GM19043 (cell line): Measurements from ENCODE around the gene KRTAP10-5.
"Not testable (repeated sequence)": the region's sequence is repeated elsewhere in the genome, so short reads cannot be mapped to it uniquely, and the experiment has no call there.

Experiments
- ATAC-seq: cut with Tn5 transposase; IDR thresholded peaks from one replicate; pipeline ENCODE4 v1.9.1; 2021; ENCODE audit warnings: low read depth; ENCODE audit not compliant: unreplicated experiment

KRTAP10-5 gene

GRCh38 chr21:44551340-44551961, 29.0 kb downstream of the KRTAP10-5 start, which contains the start of gene KRTAP10-2:
Gene KRTAP10-2 (minus strand): TSS chr21:44551505. CDS start chr21:44551458, 47 bp downstream.
- no peak for ATAC-seq

GRCh38 chr21:44550807-44551206, 29.6 kb downstream of the KRTAP10-5 start:
- ATAC-seq = no peak

- ATAC-seq = not testable (repeated sequence)
Observed at GRCh38 chr21:44550285-44550684, 30.1 kb downstream of the KRTAP10-5 start.

GRCh38 chr21:44549525-44550211, 30.7 kb downstream of the KRTAP10-5 start:
- no peak for ATAC-seq

- no peak for ATAC-seq
Observed at GRCh38 chr21:44548922-44549321, 31.5 kb downstream of the KRTAP10-5 start.

GRCh38 chr21:44548381-44548780, 32.0 kb downstream of the KRTAP10-5 start:
- no peak for ATAC-seq

GRCh38 chr21:44547656-44548331, 32.6 kb downstream of the KRTAP10-5 start:
- ATAC-seq = no peak

GRCh38 chr21:44544566-44544965, 35.8 kb downstream of the KRTAP10-5 start:
- ATAC-seq = no peak

GRCh38 chr21:44542716-44543115, 37.7 kb downstream of the KRTAP10-5 start:
- no peak for ATAC-seq

GRCh38 chr21:44540741-44541288, 39.6 kb downstream of the KRTAP10-5 start:
- ATAC-seq = no peak

GRCh38 chr21:44539991-44540666, 40.3 kb downstream of the KRTAP10-5 start, which contains the start of gene KRTAP10-1:
Gene KRTAP10-1 (minus strand): TSS chr21:44540195. CDS start chr21:44540150, 45 bp downstream.
- no peak for ATAC-seq

- no peak for ATAC-seq
Observed at GRCh38 chr21:44539046-44539445, 41.4 kb downstream of the KRTAP10-5 start.

- ATAC-seq = no peak
Observed at GRCh38 chr21:44537930-44538911, 42.2 kb downstream of the KRTAP10-5 start.

- ATAC-seq = no peak
Observed at GRCh38 chr21:44535963-44536362, 44.4 kb downstream of the KRTAP10-5 start.

- ATAC-seq = no peak
Observed at GRCh38 chr21:44534688-44535087, 45.7 kb downstream of the KRTAP10-5 start.

- no peak for ATAC-seq
Observed at GRCh38 chr21:44533891-44534627, 46.3 kb downstream of the KRTAP10-5 start.

- no peak for ATAC-seq
Observed at GRCh38 chr21:44533121-44533890, 47.1 kb downstream of the KRTAP10-5 start.

GRCh38 chr21:44532712-44533111, 47.7 kb downstream of the KRTAP10-5 start:
- ATAC-seq = no peak
